Sigmoid colon (tissue), 7 donors: ENCODE data around the gene SLC6A4. TPM values are rescaled to one million over a fixed set of nuclear protein-coding genes. Genes with fewer than 3 reads are reported as not detected.
A peak's percentile ranks its signal among the peaks of the same experiment; 100 is the strongest.

ENCODE experiments used
- DNase-seq: peaks from one replicate; pipeline ENCODE4 v3.0.0-alpha.2; 2019
- H3K27ac ChIP-seq, 4 donors: fragments of 200-600 bp; sonication (generic); one replicate each; pipeline ENCODE4 v1.5.1; 2016 to 2019; ENCODE audit warnings: mild to moderate bottlenecking in 1 of 4
- H3K27me3 ChIP-seq, 3 donors: fragments of 200-600 bp; sonication (generic); one replicate each; pipeline ENCODE4 v1.5.1; 2019; ENCODE audit warnings: mild to moderate bottlenecking in 1 of 3
- H3K36me3 ChIP-seq, 4 donors: fragments of 200-600 bp; sonication (generic); one replicate each; pipeline ENCODE4 v1.5.1; 2016 to 2019
- H3K4me1 ChIP-seq, 4 donors: fragments of 200-600 bp; sonication (generic); one replicate each; pipeline ENCODE4 v1.5.1; 2017 to 2019
- H3K4me3 ChIP-seq, 4 donors: fragments of 200-600 bp; sonication (generic); one replicate each; pipeline ENCODE4 v1.5.1; 2017 to 2019; ENCODE audit warnings: mild to moderate bottlenecking in 2 of 4, moderate library complexity in 1 of 4
- H3K9me3 ChIP-seq, 4 donors: fragments of 200-600 bp in 3 of 4; sonication (generic) in 3 of 4; one replicate each; pipeline versions ENCODE4 v1.5.1 to v1.6.1; 2013 to 2019
- CTCF ChIP-seq, 4 experiments: fragments of 450-650 bp in 3 of 4; fragments of 200-600 bp in 1 of 4; IDR thresholded peaks; one replicate each; pipeline ENCODE4 v1.5.1; 2016 to 2019; ENCODE audit warnings: antibody characterized with exemption in 4 of 4, mild to moderate bottlenecking in 3 of 4, moderate library complexity in 2 of 4
- EP300 ChIP-seq, 4 donors: sonication (generic); formaldehyde crosslinking; IDR thresholded peaks; one replicate each; pipeline ENCODE4 v1.6.1; 2017; ENCODE audit warnings: antibody characterized with exemption in 4 of 4
- POLR2A ChIP-seq, 2 donors: fragments of 450-650 bp; IDR thresholded peaks; one replicate each; pipeline ENCODE4 v1.6.1; 2016; ENCODE audit warnings: antibody characterized with exemption in 2 of 2, mild to moderate bottlenecking in 2 of 2, moderate library complexity in 2 of 2
- POLR2AphosphoS5 ChIP-seq, 4 donors: sonication (generic); formaldehyde crosslinking; IDR thresholded peaks; one replicate each; pipeline ENCODE4 v1.6.1; 2017; ENCODE audit warnings: antibody characterized with exemption in 4 of 4
- WGBS, 2 donors: extraction: QIAGEN DNeasy Blood & Tissue Kit; methylation state at CpG; one replicate each; pipeline ENCODE4 v1.1.7; 2013; 5-methylcytosine and 5-hydroxymethylcytosine counted together
- intact Hi-C: fragments of 100-400 bp; cut with DNase I; formaldehyde crosslinking; loops from one replicate; pipeline ENCODE4 v1.15.1; 2023
- polyA plus RNA-seq, 3 donors: library from polyadenylated mRNA; stranded (reverse); fragments of 200-250 nt; gene quantifications; one replicate each; pipeline ENCODE4 v1.2.3, GENCODE V29; 2013
- total RNA-seq, 4 donors: library from RNA; depleted of rRNA; stranded (reverse); fragments of >200 nt; gene quantifications; one replicate each; pipeline ENCODE4 v1.1.0, GENCODE V29; 2016
- donor health status: healthy with polysubstance abuse.
- donor health status: Bipolar disorder and iron deficiency.
- donor health status: healthy.

The SLC6A4 gene
- total and polyA plus RNA-seq, 7 donors: 0.20 to 0.36 TPM; not detected in 5

GRCh38 chr17:30238003-30238344 is 2.5 kb upstream of the SLC6A4 start:
- 33 to 45% methylated on average over 7 of the region's 7 CpGs for WGBS, 2 donors
- H3K9me3 ChIP-seq: no peaks in the 10 kb centered on the region
- H3K4me1 ChIP-seq: peaks cover 0 to 33% (median 27%) of the 10 kb centered on the region in 4 donors
- no peak overlapping the region for H3K27ac ChIP-seq
- H3K36me3 ChIP-seq: no peaks in the 10 kb centered on the region
- no peak overlapping the region for H3K4me3 ChIP-seq
- DNase-seq: no peak
- intact Hi-C loops: loop anchor here (5.0 kb wide), 1 partner anchor 111 kb away; no protein-coding TSS in a partner anchor
- H3K27me3 ChIP-seq: peaks cover 26 to 66% (median 44%) of the 10 kb centered on the region in 3 donors
- TF ChIP-seq EP300 (IDR thresholded peaks at IDR 0.05) (no peak), CTCF (IDR thresholded peaks at IDR 0.05) (no peak), POLR2AphosphoS5 (IDR thresholded peaks at IDR 0.05) (no peak), POLR2A (IDR thresholded peaks at IDR 0.05) (no peak)

GRCh38 chr17:30237296-30238002 is 2.0 kb upstream of the SLC6A4 start:
- H3K4me3 ChIP-seq: no peak overlapping the region
- peaks cover 26 to 66% (median 44%) of the 10 kb centered on the region in 3 donors for H3K27me3 ChIP-seq
- H3K27ac ChIP-seq: no peak overlapping the region
- TF ChIP-seq POLR2A (IDR thresholded peaks at IDR 0.05) (no peak), CTCF (IDR thresholded peaks at IDR 0.05) (no peak), POLR2AphosphoS5 (IDR thresholded peaks at IDR 0.05) (no peak), EP300 (IDR thresholded peaks at IDR 0.05) (no peak)
- WGBS, 2 donors: 29 to 39% methylated on average over 21 of the region's 21 CpGs
- no peaks in the 10 kb centered on the region for H3K9me3 ChIP-seq
- DNase-seq: no peak
- no peaks in the 10 kb centered on the region for H3K36me3 ChIP-seq
- H3K4me1 ChIP-seq: peaks cover 0 to 33% (median 27%) of the 10 kb centered on the region in 4 donors
- intact Hi-C loops: loop anchor here (2.0 to 5.0 kb wide), 2 partner anchors 110 to 133 kb away; no protein-coding TSS in a partner anchor

GRCh38 chr17:30236766-30237165 is 1.3 kb upstream of the SLC6A4 start:
- Histone ChIP-seq H3K4me1 (peaks cover 0 to 33% (median 27%) of the 10 kb centered on the region in 4 donors), H3K36me3 (no peaks in the 10 kb centered on the region), H3K4me3 (no peak overlapping the region), H3K27ac (no peak overlapping the region), H3K9me3 (no peaks in the 10 kb centered on the region), H3K27me3 (peaks cover 26 to 66% (median 44%) of the 10 kb centered on the region in 3 donors)
- TF ChIP-seq POLR2AphosphoS5 (IDR thresholded peaks at IDR 0.05) (no peak), CTCF (IDR thresholded peaks at IDR 0.05) (peak in 1 of 4 experiments; percentile 12)
- 3 to 7% methylated on average over 20 of the region's 20 CpGs for WGBS, 2 donors
- intact Hi-C loops: loop anchor here (2.0 to 5.0 kb wide), 2 partner anchors 109 to 132 kb away; no protein-coding TSS in a partner anchor
- no peak for DNase-seq

- Histone ChIP-seq H3K9me3 (no peaks in the 10 kb centered on the region), H3K4me1 (peaks cover 0 to 33% (median 27%) of the 10 kb centered on the region in 4 donors), H3K27me3 (peaks cover 26 to 66% (median 44%) of the 10 kb centered on the region in 3 donors), H3K36me3 (no peaks in the 10 kb centered on the region), H3K4me3 (peak overlapping the region in 2 of 4 donors; percentile 40 to 48), H3K27ac (no peak overlapping the region)
- TF ChIP-seq POLR2A (IDR thresholded peaks at IDR 0.05): no peak
- no peak for TF ChIP-seq POLR2AphosphoS5 (IDR thresholded peaks at IDR 0.05)
- no peak for TF ChIP-seq CTCF (IDR thresholded peaks at IDR 0.05)
- TF ChIP-seq EP300 (IDR thresholded peaks at IDR 0.05): no peak
- no peak for DNase-seq
- 34 to 59% methylated on average over 10 of the region's 10 CpGs for WGBS, 2 donors
- intact Hi-C loops: loop anchor here (2.0 to 5.0 kb wide), 2 partner anchors 109 to 131 kb away; no protein-coding TSS in a partner anchor
Observed at GRCh38 chr17:30236297-30236624, 764 bp upstream of the SLC6A4 start.
